Left kidney (tissue), 2 donors: Measurements from ENCODE around the gene C2orf92. TPM values are rescaled to one million over a fixed set of nuclear protein-coding genes. Genes with fewer than 3 reads are reported as not detected.
"Not testable (repeated sequence)": the region's sequence is repeated elsewhere in the genome, so short reads cannot be mapped to it uniquely, and the experiment has no call there.

Source experiments
- DNase-seq: peaks from one replicate; pipeline ENCODE4 v3.0.0-alpha.2; 2013
- polyA plus RNA-seq: library from polyadenylated mRNA; unstranded; fragments of 120-200 nt; gene quantifications from one replicate; pipeline ENCODE4 v1.2.1, GENCODE V29; 2013; ENCODE audit not compliant: insufficient read length

C2orf92 gene
- polyA plus RNA-seq, 1 donor = 25.4 TPM

GRCh38 chr2:97660044-97660774 lies 9.3 kb upstream of the C2orf92 start:
- DNase-seq = no peak

- DNase-seq = no peak
These were observed 8.6 kb upstream of the C2orf92 start for GRCh38 chr2:97660775-97661389.

- DNase-seq = no peak
These were observed 7.6 kb upstream of the C2orf92 start for GRCh38 chr2:97661927-97662326.

GRCh38 chr2:97662386-97662894 lies 7.1 kb upstream of the C2orf92 start:
- no peak for DNase-seq

- peak; percentile 68 for DNase-seq
These were observed 6.5 kb upstream of the C2orf92 start for GRCh38 chr2:97662895-97663625.

- DNase-seq = no peak
These were observed 5.9 kb upstream of the C2orf92 start for GRCh38 chr2:97663626-97663961.

- DNase-seq = peak; percentile 97
These were observed 5.4 kb upstream of the C2orf92 start, which contains the start of gene ACTR1B for GRCh38 chr2:97663962-97664635. Gene ACTR1B (minus strand): TSS chr2:97664044. CDS start chr2:97663890, 154 bp downstream.

GRCh38 chr2:97664636-97664970 lies 4.9 kb upstream of the C2orf92 start:
- no peak for DNase-seq

GRCh38 chr2:97670471-97670870 lies 958 bp downstream of the C2orf92 start:
- no peak for DNase-seq

- DNase-seq = no peak
These were observed 2.0 kb downstream of the C2orf92 start for GRCh38 chr2:97671526-97671925.

- not testable (repeated sequence) for DNase-seq
These were observed 3.2 kb downstream of the C2orf92 start for GRCh38 chr2:97672606-97673140.

GRCh38 chr2:97673182-97673914 lies 3.8 kb downstream of the C2orf92 start:
- no peak for DNase-seq

- DNase-seq = peak; percentile 43
These were observed 4.4 kb downstream of the C2orf92 start for GRCh38 chr2:97673915-97674283.

GRCh38 chr2:97675430-97676113 lies 6.1 kb downstream of the C2orf92 start:
- DNase-seq = no peak

GRCh38 chr2:97676620-97677019 lies 7.1 kb downstream of the C2orf92 start:
- no peak for DNase-seq

GRCh38 chr2:97677480-97677879 lies 8.0 kb downstream of the C2orf92 start:
- no peak for DNase-seq

GRCh38 chr2:97678298-97678697 lies 8.8 kb downstream of the C2orf92 start:
- DNase-seq = no peak

- DNase-seq = not testable (repeated sequence)
These were observed 17.7 kb downstream of the C2orf92 start for GRCh38 chr2:97687235-97687634.

- DNase-seq = no peak
These were observed 18.7 kb downstream of the C2orf92 start for GRCh38 chr2:97688062-97688827.

GRCh38 chr2:97691166-97691565 lies 21.7 kb downstream of the C2orf92 start:
- no peak for DNase-seq
